Measurements from ENCODE around the gene GABBR1.
"Not testable (repeated sequence)": the region's sequence is repeated elsewhere in the genome, so short reads cannot be mapped to it uniquely, and the experiment has no call there.

Gene GABBR1

GRCh38 chr6:29666826-29667130, 33.8 kb upstream of the GABBR1 start:
- TF ChIP-seq CTCF (IDR thresholded peaks at IDR 0.05; ENCODE audit: insufficient read depth, low read depth, low read length, missing control alignments) = no peak
- DNase-seq (ENCODE audit: low read depth) = no peak
- no peak overlapping the region for H3K4me3 ChIP-seq (ENCODE audit: low read depth, low read length)

- DNase-seq (ENCODE audit: low read depth) = no peak
- TF ChIP-seq CTCF (IDR thresholded peaks at IDR 0.05; ENCODE audit: insufficient read depth, low read depth, low read length, missing control alignments) = no peak
- H3K4me3 ChIP-seq (ENCODE audit: low read depth, low read length) = no peak overlapping the region
Measured at GRCh38 chr6:29665942-29666825, 33.2 kb upstream of the GABBR1 start.

- no peak for TF ChIP-seq CTCF (IDR thresholded peaks at IDR 0.05; ENCODE audit: insufficient read depth, low read depth, low read length, missing control alignments)
- DNase-seq (ENCODE audit: low read depth) = no peak
- H3K4me3 ChIP-seq (ENCODE audit: low read depth, low read length) = no peak overlapping the region
Measured at GRCh38 chr6:29663300-29664042, 30.5 kb upstream of the GABBR1 start.

GRCh38 chr6:29661502-29662141, 28.6 kb upstream of the GABBR1 start:
- DNase-seq (ENCODE audit: low read depth); H3K4me3 ChIP-seq (ENCODE audit: low read depth, low read length): not testable (repeated sequence)

GRCh38 chr6:29661071-29661470, 28.1 kb upstream of the GABBR1 start:
- H3K4me3 ChIP-seq (ENCODE audit: low read depth, low read length) = no peak overlapping the region
- no peak for TF ChIP-seq CTCF (IDR thresholded peaks at IDR 0.05; ENCODE audit: insufficient read depth, low read depth, low read length, missing control alignments)
- DNase-seq (ENCODE audit: low read depth) = no peak

- no peak for DNase-seq (ENCODE audit: low read depth)
Measured at GRCh38 chr6:29656798-29657197, 23.8 kb upstream of the GABBR1 start, which contains the start of gene MOG. Gene MOG (plus strand): TSS chr6:29657092. CDS start chr6:29657210, 118 bp downstream.

More at GRCh38 chr6:29656798-29657197, 23.8 kb upstream of the GABBR1 start, which contains the start of gene MOG:
- H3K4me3 ChIP-seq (ENCODE audit: low read depth, low read length) = no peak within 1 kb of the TSS
- no peak for TF ChIP-seq CTCF (IDR thresholded peaks at IDR 0.05; ENCODE audit: insufficient read depth, low read depth, low read length, missing control alignments)

Measured in GM12865 (cell line).